Fibroblast of upper back skin (primary cell): Measurements from ENCODE around the gene VPS39.

ENCODE experiments used
- DNase-seq: peaks from one replicate; pipeline ENCODE4 v3.0.0-alpha.2; 2013

VPS39 gene

GRCh38 chr15:42156243-42156922, 51.7 kb downstream of the VPS39 start, which contains the start of gene PLA2G4F:
Gene PLA2G4F, minus strand, starts transcription at chr15:42156636. Its CDS starts 87 bp downstream, at chr15:42156549.
- DNase-seq: no peak

- DNase-seq: no peak
These were observed 52.4 kb downstream of the VPS39 start for GRCh38 chr15:42155546-42156242.

- DNase-seq: no peak
These were observed 53.1 kb downstream of the VPS39 start for GRCh38 chr15:42154956-42155355.

- DNase-seq: no peak
These were observed 53.7 kb downstream of the VPS39 start for GRCh38 chr15:42154212-42154941.

GRCh38 chr15:42153874-42154211, 54.3 kb downstream of the VPS39 start:
- no peak for DNase-seq

GRCh38 chr15:42152921-42153698, 55.0 kb downstream of the VPS39 start:
- DNase-seq: no peak

GRCh38 chr15:42152196-42152920, 55.7 kb downstream of the VPS39 start:
- DNase-seq: no peak

GRCh38 chr15:42151736-42152135, 56.4 kb downstream of the VPS39 start:
- no peak for DNase-seq

GRCh38 chr15:42151141-42151561, 57.0 kb downstream of the VPS39 start:
- DNase-seq: no peak

- no peak for DNase-seq
These were observed 57.7 kb downstream of the VPS39 start for GRCh38 chr15:42150219-42150970.

- DNase-seq: no peak
These were observed 58.4 kb downstream of the VPS39 start for GRCh38 chr15:42149493-42150218.

- DNase-seq: no peak
These were observed 59.2 kb downstream of the VPS39 start for GRCh38 chr15:42148808-42149492.

GRCh38 chr15:42147431-42147735, 60.7 kb downstream of the VPS39 start:
- DNase-seq: no peak

- DNase-seq: no peak
These were observed 61.3 kb downstream of the VPS39 start for GRCh38 chr15:42146551-42147430.

GRCh38 chr15:42145546-42146455, 62.3 kb downstream of the VPS39 start:
- DNase-seq: no peak

GRCh38 chr15:42144841-42145375, 63.2 kb downstream of the VPS39 start:
- no peak for DNase-seq

GRCh38 chr15:42143866-42144625, 64.1 kb downstream of the VPS39 start:
- no peak for DNase-seq
